NT2/D1 (cell line): ENCODE measurements around the gene SOAT1.

Experiments
- YY1 ChIP-seq: IDR thresholded peaks from 2 replicates; pipeline ENCODE4 v1.6.1; 2011; ENCODE audit not compliant: insufficient read length, insufficient read depth
- ZNF274 ChIP-seq: IDR thresholded peaks from 2 replicates; pipeline ENCODE4 v1.6.1; 2011; ENCODE audit warnings: mild to moderate bottlenecking, low read depth, low read length

DNA sequence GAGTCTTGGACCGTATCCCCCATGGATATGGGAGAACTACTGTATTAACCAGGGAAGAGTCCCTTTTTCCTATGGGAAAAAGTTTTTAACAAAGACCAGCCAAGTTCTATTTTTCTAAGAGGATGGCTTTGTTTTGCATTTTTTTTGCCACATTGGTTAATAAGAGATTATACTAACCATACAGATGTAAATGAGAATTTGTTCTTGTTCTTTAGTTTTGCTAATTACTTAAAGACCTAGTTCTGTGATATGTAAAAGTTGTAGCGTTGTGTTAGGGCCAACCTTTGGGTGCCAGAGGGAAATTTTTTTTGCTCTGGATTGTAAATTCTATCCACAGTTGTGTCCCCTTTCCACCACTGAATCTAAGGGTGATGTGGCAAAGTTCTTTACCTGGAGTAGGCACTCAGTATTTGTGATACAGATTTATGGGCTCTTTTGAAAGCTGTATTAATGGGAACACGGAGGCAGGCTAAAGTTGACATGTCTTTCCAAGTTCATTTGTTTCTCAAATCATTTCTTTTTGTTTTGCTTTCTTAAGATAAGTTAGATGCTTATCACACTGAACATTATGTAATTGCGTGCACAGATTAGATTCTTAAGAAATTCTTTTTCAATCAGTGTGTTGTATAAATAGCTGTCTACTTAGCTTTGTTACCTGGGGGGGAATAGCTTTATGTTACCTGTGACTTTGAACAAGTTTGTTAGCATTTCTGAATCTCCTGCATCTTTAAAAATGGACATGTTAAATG lies 2.9 kb downstream of the SOAT1 start:
- TF ChIP-seq ZNF274 (no peak), YY1 (no peak)
